HEK293 (cell line): Measurements from ENCODE around the gene PSAP.

Experiments used
- EGR2 ChIP-seq: fragments of 450-650 bp; formaldehyde crosslinking; IDR thresholded peaks from 2 replicates; pipeline ENCODE4 v1.5.1; 2016; ENCODE audit warnings: low read depth, missing biosample characterization, missing genetic modification characterization
- GLIS1 ChIP-seq: fragments of 450-650 bp; formaldehyde crosslinking; IDR thresholded peaks from 2 replicates; pipeline ENCODE4 v1.5.1; 2016; ENCODE audit warnings: missing biosample characterization, missing genetic modification characterization
- KLF7 ChIP-seq: fragments of 450-650 bp; formaldehyde crosslinking; IDR thresholded peaks from 2 replicates; pipeline ENCODE4 v1.5.1; 2016; ENCODE audit warnings: missing biosample characterization, missing genetic modification characterization, borderline replicate concordance
- KLF8 ChIP-seq: fragments of 450-650 bp; formaldehyde crosslinking; IDR thresholded peaks from 2 replicates; pipeline ENCODE4 v1.5.1; 2016; ENCODE audit warnings: missing biosample characterization, missing genetic modification characterization
- OSR2 ChIP-seq: fragments of 450-650 bp; formaldehyde crosslinking; IDR thresholded peaks from 2 replicates; pipeline ENCODE4 v1.5.1; 2016; ENCODE audit warnings: missing biosample characterization, missing genetic modification characterization
- PRDM1 ChIP-seq: fragments of 450-650 bp; formaldehyde crosslinking; IDR thresholded peaks from 2 replicates; pipeline ENCODE4; 2016; ENCODE audit warnings: missing biosample characterization, missing genetic modification characterization
- SP3 ChIP-seq: fragments of 450-650 bp; formaldehyde crosslinking; IDR thresholded peaks from 2 replicates; pipeline ENCODE4 v1.5.1; 2016; ENCODE audit warnings: missing biosample characterization, missing genetic modification characterization
- SP7 ChIP-seq: fragments of 450-650 bp; formaldehyde crosslinking; IDR thresholded peaks from 2 replicates; pipeline ENCODE4 v1.5.1; 2016; ENCODE audit warnings: missing biosample characterization, missing genetic modification characterization
- ZBTB48 ChIP-seq: fragments of 450-650 bp; formaldehyde crosslinking; IDR thresholded peaks from 2 replicates; pipeline ENCODE4 v1.5.1; 2016; ENCODE audit warnings: missing biosample characterization, missing genetic modification characterization
- ZBTB7A ChIP-seq: fragments of 450-650 bp; formaldehyde crosslinking; IDR thresholded peaks from 2 replicates; pipeline ENCODE4 v1.5.1; 2016; ENCODE audit warnings: low read depth, missing biosample characterization, missing genetic modification characterization
- ZNF350 ChIP-seq: fragments of 450-650 bp; formaldehyde crosslinking; IDR thresholded peaks from 2 replicates; pipeline ENCODE4 v1.5.0; 2017; ENCODE audit warnings: missing biosample characterization, mild to moderate bottlenecking, missing genetic modification characterization
- ZNF623 ChIP-seq: fragments of 450-650 bp; formaldehyde crosslinking; IDR thresholded peaks from 2 replicates; pipeline ENCODE4 v1.5.1; 2016; ENCODE audit warnings: missing biosample characterization, missing genetic modification characterization
- ZNF747 ChIP-seq: fragments of 450-650 bp; formaldehyde crosslinking; IDR thresholded peaks from 2 replicates; pipeline ENCODE4 v1.5.1; 2016; ENCODE audit warnings: missing biosample characterization, missing genetic modification characterization
- ZNF776 ChIP-seq: fragments of 450-650 bp; formaldehyde crosslinking; IDR thresholded peaks from 2 replicates; pipeline ENCODE4 v1.5.0; 2017; ENCODE audit warnings: missing biosample characterization, missing genetic modification characterization, borderline replicate concordance
- ZNF785 ChIP-seq: fragments of 450-650 bp; formaldehyde crosslinking; IDR thresholded peaks from 2 replicates; pipeline ENCODE4 v1.5.1; 2016; ENCODE audit warnings: missing biosample characterization, missing genetic modification characterization
- ZXDB ChIP-seq: fragments of 450-650 bp; formaldehyde crosslinking; IDR thresholded peaks from 2 replicates; pipeline ENCODE4 v1.5.1; 2016; ENCODE audit warnings: missing biosample characterization, missing genetic modification characterization
- TF ChIP-seq, protein P1 (sequence below): fragments of 450-650 bp; formaldehyde crosslinking; IDR thresholded peaks from 2 replicates; pipeline ENCODE4 v1.5.1; 2017; ENCODE audit warnings: missing biosample characterization, missing genetic modification characterization
- TF ChIP-seq, protein P2 (sequence below): fragments of 450-650 bp; formaldehyde crosslinking; IDR thresholded peaks from 2 replicates; pipeline ENCODE4 v1.5.1; 2016; ENCODE audit warnings: missing biosample characterization, missing genetic modification characterization, low read depth
- TF ChIP-seq, protein P3 (sequence below): fragments of 450-650 bp; formaldehyde crosslinking; IDR thresholded peaks from 2 replicates; pipeline ENCODE4 v1.5.1; 2017; ENCODE audit warnings: missing biosample characterization, missing genetic modification characterization
- TF ChIP-seq, protein P4 (sequence below): fragments of 450-650 bp; formaldehyde crosslinking; IDR thresholded peaks from 2 replicates; pipeline ENCODE4 v1.5.1; 2016; ENCODE audit warnings: missing biosample characterization, missing genetic modification characterization
- TF ChIP-seq, protein P5 (sequence below): fragments of 450-650 bp; formaldehyde crosslinking; IDR thresholded peaks from 2 replicates; pipeline ENCODE4 v1.5.1; 2016; ENCODE audit warnings: missing biosample characterization, missing genetic modification characterization, borderline replicate concordance
- TF ChIP-seq, protein P6 (sequence below): fragments of 450-650 bp; formaldehyde crosslinking; IDR thresholded peaks from 2 replicates; pipeline ENCODE4 v1.5.1; 2016; ENCODE audit warnings: missing biosample characterization, missing genetic modification characterization
- TF ChIP-seq, protein P7 (sequence below): fragments of 450-650 bp; formaldehyde crosslinking; IDR thresholded peaks from 2 replicates; pipeline ENCODE4 v1.5.1; 2016; ENCODE audit warnings: missing biosample characterization, missing genetic modification characterization, borderline replicate concordance
- TF ChIP-seq, protein P8 (sequence below): fragments of 450-650 bp; formaldehyde crosslinking; IDR thresholded peaks from 2 replicates; pipeline ENCODE4 v1.5.1; 2016; ENCODE audit warnings: missing biosample characterization, missing genetic modification characterization

The PSAP gene

DNA sequence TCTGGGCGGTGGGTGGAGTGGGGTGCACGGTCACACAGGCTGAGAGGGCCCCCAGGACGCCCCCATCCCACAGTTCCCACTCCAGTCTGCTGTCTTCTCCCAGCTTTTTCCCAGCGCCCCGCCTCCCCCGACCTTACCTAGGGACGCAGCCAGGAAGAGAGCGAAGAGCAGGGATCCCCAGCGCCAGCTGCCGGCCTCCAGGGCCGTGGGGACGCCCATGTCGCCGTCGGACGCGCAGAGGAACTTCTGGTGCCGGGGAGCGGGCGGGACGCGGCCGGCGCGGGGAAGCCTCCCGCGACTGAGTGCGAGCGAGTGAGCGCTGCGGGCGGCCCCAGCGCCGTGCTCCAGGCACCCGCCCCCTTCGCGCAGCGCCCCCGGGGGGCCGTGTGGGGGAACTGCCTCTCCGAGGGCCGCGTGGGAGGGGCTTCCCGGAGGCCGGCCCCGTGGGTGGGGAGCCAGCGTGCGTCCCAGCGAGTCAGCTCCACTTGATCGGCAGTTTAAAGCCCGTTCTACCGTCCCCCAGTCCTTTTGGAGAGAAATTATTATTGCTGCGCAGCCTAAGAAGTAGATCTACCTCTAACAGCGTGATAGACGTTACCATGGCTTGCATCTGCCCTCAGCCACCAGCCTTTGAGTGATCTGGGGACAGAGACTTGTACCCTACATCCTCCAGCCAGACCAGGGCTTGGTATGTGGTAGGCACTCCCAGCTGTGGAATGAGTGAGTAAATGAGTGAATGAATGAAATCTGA is 77.7 kb downstream of the PSAP start, which contains the start of gene VSIR (continued):
- TF ChIP-seq, protein P1, sequence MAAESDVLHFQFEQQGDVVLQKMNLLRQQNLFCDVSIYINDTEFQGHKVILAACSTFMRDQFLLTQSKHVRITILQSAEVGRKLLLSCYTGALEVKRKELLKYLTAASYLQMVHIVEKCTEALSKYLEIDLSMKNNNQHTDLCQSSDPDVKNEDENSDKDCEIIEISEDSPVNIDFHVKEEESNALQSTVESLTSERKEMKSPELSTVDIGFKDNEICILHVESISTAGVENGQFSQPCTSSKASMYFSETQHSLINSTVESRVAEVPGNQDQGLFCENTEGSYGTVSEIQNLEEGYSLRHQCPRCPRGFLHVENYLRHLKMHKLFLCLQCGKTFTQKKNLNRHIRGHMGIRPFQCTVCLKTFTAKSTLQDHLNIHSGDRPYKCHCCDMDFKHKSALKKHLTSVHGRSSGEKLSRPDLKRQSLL (tag by site-specific recombination), result peak; percentile 77; the same call in 1 of the 2 replicates
- TF ChIP-seq, protein P2, sequence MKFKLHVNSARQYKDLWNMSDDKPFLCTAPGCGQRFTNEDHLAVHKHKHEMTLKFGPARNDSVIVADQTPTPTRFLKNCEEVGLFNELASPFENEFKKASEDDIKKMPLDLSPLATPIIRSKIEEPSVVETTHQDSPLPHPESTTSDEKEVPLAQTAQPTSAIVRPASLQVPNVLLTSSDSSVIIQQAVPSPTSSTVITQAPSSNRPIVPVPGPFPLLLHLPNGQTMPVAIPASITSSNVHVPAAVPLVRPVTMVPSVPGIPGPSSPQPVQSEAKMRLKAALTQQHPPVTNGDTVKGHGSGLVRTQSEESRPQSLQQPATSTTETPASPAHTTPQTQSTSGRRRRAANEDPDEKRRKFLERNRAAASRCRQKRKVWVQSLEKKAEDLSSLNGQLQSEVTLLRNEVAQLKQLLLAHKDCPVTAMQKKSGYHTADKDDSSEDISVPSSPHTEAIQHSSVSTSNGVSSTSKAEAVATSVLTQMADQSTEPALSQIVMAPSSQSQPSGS (tag by site-specific recombination), result no peak
- TF ChIP-seq ZNF623 (no peak), ZNF776 (no peak), SP3 (tag by site-specific recombination) (peak; percentile 62; the same call in 1 of the 2 replicates), KLF7 (tag by site-specific recombination) (no peak), ZBTB48 (tag by site-specific recombination) (peak; percentile 17; the same call in 1 of the 2 replicates), ZNF785 (tag by site-specific recombination) (no peak), EGR2 (tag by site-specific recombination) (peak; percentile 77), OSR2 (tag by site-specific recombination) (no peak), ZNF350 (tag by site-specific recombination) (no peak), ZNF747 (tag by site-specific recombination) (no peak), SP7 (tag by site-specific recombination) (no peak), PRDM1 (tag by site-specific recombination) (no peak), GLIS1 (tag by site-specific recombination) (peak; percentile 73), KLF8 (tag by site-specific recombination) (no peak), ZXDB (tag by site-specific recombination) (no peak), ZBTB7A (0 out of 2 replicates have a peak, but pooled peaks have one; percentile 13)
- TF ChIP-seq, protein P3, sequence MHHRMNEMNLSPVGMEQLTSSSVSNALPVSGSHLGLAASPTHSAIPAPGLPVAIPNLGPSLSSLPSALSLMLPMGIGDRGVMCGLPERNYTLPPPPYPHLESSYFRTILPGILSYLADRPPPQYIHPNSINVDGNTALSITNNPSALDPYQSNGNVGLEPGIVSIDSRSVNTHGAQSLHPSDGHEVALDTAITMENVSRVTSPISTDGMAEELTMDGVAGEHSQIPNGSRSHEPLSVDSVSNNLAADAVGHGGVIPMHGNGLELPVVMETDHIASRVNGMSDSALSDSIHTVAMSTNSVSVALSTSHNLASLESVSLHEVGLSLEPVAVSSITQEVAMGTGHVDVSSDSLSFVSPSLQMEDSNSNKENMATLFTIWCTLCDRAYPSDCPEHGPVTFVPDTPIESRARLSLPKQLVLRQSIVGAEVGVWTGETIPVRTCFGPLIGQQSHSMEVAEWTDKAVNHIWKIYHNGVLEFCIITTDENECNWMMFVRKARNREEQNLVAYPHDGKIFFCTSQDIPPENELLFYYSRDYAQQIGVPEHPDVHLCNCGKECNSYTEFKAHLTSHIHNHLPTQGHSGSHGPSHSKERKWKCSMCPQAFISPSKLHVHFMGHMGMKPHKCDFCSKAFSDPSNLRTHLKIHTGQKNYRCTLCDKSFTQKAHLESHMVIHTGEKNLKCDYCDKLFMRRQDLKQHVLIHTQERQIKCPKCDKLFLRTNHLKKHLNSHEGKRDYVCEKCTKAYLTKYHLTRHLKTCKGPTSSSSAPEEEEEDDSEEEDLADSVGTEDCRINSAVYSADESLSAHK (tag by site-specific recombination), result no peak
- TF ChIP-seq, protein P4, sequence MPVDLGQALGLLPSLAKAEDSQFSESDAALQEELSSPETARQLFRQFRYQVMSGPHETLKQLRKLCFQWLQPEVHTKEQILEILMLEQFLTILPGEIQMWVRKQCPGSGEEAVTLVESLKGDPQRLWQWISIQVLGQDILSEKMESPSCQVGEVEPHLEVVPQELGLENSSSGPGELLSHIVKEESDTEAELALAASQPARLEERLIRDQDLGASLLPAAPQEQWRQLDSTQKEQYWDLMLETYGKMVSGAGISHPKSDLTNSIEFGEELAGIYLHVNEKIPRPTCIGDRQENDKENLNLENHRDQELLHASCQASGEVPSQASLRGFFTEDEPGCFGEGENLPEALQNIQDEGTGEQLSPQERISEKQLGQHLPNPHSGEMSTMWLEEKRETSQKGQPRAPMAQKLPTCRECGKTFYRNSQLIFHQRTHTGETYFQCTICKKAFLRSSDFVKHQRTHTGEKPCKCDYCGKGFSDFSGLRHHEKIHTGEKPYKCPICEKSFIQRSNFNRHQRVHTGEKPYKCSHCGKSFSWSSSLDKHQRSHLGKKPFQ (tag by site-specific recombination), result no peak
- TF ChIP-seq, protein P5, sequence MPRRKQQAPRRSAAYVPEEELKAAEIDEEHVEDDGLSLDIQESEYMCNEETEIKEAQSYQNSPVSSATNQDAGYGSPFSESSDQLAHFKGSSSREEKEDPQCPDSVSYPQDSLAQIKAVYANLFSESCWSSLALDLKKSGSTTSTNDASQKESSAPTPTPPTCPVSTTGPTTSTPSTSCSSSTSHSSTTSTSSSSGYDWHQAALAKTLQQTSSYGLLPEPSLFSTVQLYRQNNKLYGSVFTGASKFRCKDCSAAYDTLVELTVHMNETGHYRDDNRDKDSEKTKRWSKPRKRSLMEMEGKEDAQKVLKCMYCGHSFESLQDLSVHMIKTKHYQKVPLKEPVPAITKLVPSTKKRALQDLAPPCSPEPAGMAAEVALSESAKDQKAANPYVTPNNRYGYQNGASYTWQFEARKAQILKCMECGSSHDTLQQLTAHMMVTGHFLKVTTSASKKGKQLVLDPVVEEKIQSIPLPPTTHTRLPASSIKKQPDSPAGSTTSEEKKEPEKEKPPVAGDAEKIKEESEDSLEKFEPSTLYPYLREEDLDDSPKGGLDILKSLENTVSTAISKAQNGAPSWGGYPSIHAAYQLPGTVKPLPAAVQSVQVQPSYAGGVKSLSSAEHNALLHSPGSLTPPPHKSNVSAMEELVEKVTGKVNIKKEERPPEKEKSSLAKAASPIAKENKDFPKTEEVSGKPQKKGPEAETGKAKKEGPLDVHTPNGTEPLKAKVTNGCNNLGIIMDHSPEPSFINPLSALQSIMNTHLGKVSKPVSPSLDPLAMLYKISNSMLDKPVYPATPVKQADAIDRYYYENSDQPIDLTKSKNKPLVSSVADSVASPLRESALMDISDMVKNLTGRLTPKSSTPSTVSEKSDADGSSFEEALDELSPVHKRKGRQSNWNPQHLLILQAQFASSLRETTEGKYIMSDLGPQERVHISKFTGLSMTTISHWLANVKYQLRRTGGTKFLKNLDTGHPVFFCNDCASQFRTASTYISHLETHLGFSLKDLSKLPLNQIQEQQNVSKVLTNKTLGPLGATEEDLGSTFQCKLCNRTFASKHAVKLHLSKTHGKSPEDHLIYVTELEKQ, result no peak
- TF ChIP-seq, protein P6, sequence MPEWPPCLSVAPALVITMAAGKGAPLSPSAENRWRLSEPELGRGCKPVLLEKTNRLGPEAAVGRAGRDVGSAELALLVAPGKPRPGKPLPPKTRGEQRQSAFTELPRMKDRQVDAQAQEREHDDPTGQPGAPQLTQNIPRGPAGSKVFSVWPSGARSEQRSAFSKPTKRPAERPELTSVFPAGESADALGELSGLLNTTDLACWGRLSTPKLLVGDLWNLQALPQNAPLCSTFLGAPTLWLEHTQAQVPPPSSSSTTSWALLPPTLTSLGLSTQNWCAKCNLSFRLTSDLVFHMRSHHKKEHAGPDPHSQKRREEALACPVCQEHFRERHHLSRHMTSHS (tag by site-specific recombination), result no peak
- TF ChIP-seq, protein P7, sequence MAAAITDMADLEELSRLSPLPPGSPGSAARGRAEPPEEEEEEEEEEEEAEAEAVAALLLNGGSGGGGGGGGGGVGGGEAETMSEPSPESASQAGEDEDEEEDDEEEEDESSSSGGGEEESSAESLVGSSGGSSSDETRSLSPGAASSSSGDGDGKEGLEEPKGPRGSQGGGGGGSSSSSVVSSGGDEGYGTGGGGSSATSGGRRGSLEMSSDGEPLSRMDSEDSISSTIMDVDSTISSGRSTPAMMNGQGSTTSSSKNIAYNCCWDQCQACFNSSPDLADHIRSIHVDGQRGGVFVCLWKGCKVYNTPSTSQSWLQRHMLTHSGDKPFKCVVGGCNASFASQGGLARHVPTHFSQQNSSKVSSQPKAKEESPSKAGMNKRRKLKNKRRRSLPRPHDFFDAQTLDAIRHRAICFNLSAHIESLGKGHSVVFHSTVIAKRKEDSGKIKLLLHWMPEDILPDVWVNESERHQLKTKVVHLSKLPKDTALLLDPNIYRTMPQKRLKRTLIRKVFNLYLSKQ (tag by site-specific recombination), result no peak
- TF ChIP-seq, protein P8, sequence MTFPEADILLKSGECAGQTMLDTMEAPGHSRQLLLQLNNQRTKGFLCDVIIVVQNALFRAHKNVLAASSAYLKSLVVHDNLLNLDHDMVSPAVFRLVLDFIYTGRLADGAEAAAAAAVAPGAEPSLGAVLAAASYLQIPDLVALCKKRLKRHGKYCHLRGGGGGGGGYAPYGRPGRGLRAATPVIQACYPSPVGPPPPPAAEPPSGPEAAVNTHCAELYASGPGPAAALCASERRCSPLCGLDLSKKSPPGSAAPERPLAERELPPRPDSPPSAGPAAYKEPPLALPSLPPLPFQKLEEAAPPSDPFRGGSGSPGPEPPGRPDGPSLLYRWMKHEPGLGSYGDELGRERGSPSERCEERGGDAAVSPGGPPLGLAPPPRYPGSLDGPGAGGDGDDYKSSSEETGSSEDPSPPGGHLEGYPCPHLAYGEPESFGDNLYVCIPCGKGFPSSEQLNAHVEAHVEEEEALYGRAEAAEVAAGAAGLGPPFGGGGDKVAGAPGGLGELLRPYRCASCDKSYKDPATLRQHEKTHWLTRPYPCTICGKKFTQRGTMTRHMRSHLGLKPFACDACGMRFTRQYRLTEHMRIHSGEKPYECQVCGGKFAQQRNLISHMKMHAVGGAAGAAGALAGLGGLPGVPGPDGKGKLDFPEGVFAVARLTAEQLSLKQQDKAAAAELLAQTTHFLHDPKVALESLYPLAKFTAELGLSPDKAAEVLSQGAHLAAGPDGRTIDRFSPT (tag by site-specific recombination), result no peak
